PFSK-1 (cell line): Measurements from ENCODE around the gene PCDHGB4.

Experiments
- FOXP2 ChIP-seq: optimal IDR thresholded peaks from 2 replicates; pipeline ENCODE3; 2011; ENCODE audit warnings: borderline replicate concordance, control low read depth, inconsistent platforms; ENCODE audit not compliant: insufficient read depth; ENCODE audit errors: extremely low read length, extremely low read depth
- POLR2AphosphoS5 ChIP-seq: IDR thresholded peaks from 2 replicates; pipeline ENCODE4 v1.6.1; 2012; ENCODE audit warnings: low read depth, mild to moderate bottlenecking, control low read depth, low read length, moderate library complexity
- REST ChIP-seq, 2 experiments: IDR thresholded peaks; 2 replicates each; pipeline versions ENCODE4 v1.6.1 to v1.8.0; 2011 to 2012; ENCODE audit warnings: low read depth in 2 of 2, low read length in 2 of 2, control low read depth in 1 of 2, inconsistent platforms in 1 of 2, mild to moderate bottlenecking in 1 of 2, moderate library complexity in 1 of 2; ENCODE audit not compliant: insufficient read depth in 1 of 2
- SIN3A ChIP-seq: IDR thresholded peaks from 2 replicates; pipeline ENCODE4 v1.6.1; 2012; ENCODE audit warnings: mild to moderate bottlenecking, low read length, moderate library complexity, borderline replicate concordance; ENCODE audit not compliant: insufficient read depth
- TAF1 ChIP-seq: IDR thresholded peaks from 2 replicates; pipeline ENCODE4 v1.6.1; 2012; ENCODE audit warnings: low read length, control low read depth, borderline replicate concordance; ENCODE audit not compliant: insufficient read depth

The PCDHGB4 gene

GRCh38 chr5:141420855-141421488 is 33.5 kb downstream of the PCDHGB4 start, which contains the start of gene PCDHGA11:
TSS of gene PCDHGA11 (plus strand) at chr5:141421051. CDS start at chr5:141421228, 177 bp downstream.
- no peak for TF ChIP-seq FOXP2
- TF ChIP-seq SIN3A = no peak
- TF ChIP-seq POLR2AphosphoS5 = no peak
- TF ChIP-seq TAF1 = no peak

DNA sequence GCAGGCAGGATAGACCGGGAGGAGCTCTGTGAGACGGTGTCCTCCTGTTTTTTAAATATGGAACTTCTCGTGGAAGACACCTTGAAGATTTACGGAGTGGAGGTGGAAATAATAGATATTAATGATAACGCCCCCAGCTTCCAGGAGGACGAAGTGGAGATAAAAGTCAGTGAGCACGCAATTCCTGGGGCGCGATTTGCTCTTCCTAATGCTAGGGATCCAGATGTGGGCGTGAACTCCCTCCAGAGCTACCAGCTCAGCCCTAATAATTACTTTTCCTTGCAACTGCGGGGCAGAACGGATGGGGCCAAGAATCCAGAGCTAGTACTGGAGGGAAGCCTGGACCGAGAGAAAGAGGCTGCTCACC is 34.0 kb downstream of the PCDHGB4 start:
- TF ChIP-seq FOXP2 (no peak), REST (IDR thresholded peaks at IDR 0.05; ENCODE audit: insufficient read depth in 1 of 2, low read depth in 2 of 2, low read length in 2 of 2) (no peak), POLR2AphosphoS5 (no peak), SIN3A (no peak), TAF1 (no peak)

DNA sequence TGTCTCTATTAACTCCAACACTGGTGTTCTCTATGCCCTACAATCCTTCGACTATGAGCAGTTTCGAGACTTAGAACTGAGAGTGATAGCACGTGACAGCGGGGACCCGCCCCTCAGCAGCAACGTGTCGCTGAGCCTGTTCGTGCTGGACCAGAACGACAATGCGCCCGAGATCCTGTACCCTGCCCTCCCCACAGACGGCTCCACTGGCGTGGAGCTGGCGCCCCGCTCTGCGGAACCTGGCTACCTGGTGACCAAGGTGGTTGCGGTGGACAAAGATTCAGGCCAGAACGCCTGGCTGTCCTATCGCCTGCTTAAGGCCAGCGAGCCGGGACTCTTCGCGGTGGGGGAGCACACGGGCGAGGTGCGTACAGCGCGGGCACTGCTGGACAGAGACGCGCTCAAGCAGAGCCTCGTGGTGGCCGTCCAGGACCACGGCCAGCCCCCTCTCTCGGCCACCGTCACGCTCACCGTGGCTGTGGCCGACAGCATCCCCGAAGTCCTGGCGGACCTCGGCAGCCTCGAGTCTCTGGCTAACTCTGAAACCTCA is 35.3 kb downstream of the PCDHGB4 start:
- TF ChIP-seq POLR2AphosphoS5 (no peak), REST (IDR thresholded peaks at IDR 0.05; ENCODE audit: insufficient read depth in 1 of 2, low read depth in 2 of 2, low read length in 2 of 2) (no peak), SIN3A (no peak), TAF1 (no peak), FOXP2 (no peak)

GRCh38 chr5:141427783-141428426 is 40.4 kb downstream of the PCDHGB4 start:
- TF ChIP-seq REST (IDR thresholded peaks at IDR 0.05; ENCODE audit: insufficient read depth in 1 of 2, low read depth in 2 of 2, low read length in 2 of 2) = no peak
- no peak for TF ChIP-seq POLR2AphosphoS5
- TF ChIP-seq FOXP2 = no peak
- TF ChIP-seq SIN3A = no peak
- TF ChIP-seq TAF1 = no peak

DNA sequence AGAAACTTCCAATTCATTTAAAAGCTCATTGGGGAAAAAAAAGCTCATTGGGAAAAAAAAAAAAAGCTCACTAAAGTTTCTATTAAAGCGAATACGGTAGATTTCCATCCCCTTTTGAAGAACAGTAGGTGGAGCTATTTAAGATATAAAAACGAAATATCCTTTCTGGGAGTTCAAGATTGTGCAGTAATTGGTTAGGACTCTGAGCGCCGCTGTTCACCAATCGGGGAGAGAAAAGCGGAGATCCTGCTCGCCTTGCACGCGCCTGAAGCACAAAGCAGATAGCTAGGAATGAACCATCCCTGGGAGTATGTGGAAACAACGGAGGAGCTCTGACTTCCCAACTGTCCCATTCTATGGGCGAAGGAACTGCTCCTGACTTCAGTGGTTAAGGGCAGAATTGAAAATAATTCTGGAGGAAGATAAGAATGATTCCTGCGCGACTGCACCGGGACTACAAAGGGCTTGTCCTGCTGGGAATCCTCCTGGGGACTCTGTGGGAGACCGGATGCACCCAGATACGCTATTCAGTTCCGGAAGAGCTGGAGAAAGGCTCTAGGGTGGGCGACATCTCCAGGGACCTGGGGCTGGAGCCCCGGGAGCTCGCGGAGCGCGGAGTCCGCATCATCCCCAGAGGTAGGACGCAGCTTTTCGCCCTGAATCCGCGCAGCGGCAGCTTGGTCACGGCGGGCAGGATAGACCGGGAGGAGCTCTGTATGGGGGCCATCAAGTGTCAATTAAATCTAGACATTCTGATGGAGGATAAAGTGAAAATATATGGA is 43.0 kb downstream of the PCDHGB4 start, which contains the start of gene PCDHGA12:
Gene PCDHGA12 (plus strand): TSS at position 176 of the 782 bp plus-strand sequence. CDS start 253 bp downstream, at position 429.
- TF ChIP-seq REST (IDR thresholded peaks at IDR 0.05; ENCODE audit: insufficient read depth in 1 of 2, low read depth in 2 of 2, low read length in 2 of 2) (no peak), SIN3A (no peak), FOXP2 (no peak), TAF1 (no peak), POLR2AphosphoS5 (no peak)
